Stimulated activated CD8-positive, alpha-beta memory T cell treated with anti-CD3 and anti-CD28 coated beads, Interleukin-12 subunit alpha, Interleukin-12 subunit beta, amount 100 ng/mL, for 1 hour (primary cell): ENCODE results near the gene EHD4.

ENCODE experiments used
- DNase-seq: peaks from one replicate; pipeline ENCODE4 v3.0.0-alpha.2; 2020; ENCODE audit warnings: low read depth

Gene EHD4

DNA sequence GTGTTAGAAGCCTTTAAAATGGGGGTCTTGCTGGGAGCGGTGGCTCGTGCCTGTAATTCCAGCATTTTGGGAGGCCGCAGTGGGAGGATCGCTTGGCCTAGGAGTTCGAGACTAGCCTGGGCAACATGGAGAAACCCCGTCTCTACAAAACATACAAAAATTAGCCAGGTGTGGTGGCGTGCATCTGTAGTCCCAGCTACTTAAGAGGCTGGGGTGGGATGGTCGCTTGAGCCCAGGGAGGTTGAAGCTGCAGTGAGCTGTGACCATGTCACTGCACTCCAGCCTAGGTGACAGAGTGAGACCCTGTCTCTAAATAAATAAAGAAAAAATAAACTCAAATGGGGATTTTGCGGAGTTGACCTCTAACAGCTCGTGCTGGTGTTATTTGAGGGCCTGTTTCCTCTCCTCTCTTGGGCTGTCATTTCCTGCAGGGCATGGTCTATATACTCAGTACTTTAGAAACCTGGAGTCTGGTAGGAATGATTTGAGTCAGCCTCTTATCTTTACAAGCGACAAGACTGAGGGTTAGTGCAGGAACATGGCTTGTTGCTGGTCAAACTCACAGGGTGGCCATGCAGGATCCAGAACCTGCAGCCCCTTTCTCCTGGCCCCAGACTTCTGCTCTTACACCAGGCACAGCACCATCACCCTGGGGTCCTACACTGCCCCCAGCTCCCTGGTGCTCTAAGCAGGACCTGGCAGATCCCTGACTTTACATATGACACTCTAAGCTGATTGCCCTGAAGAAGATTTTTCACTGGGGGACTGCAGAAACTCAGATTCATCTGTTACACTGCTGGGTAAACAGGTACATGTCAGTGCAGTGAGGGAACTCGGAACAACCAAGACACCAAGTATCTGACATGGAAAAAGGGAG is 15.1 kb downstream of the EHD4 start:
- DNase-seq, result no peak

DNA sequence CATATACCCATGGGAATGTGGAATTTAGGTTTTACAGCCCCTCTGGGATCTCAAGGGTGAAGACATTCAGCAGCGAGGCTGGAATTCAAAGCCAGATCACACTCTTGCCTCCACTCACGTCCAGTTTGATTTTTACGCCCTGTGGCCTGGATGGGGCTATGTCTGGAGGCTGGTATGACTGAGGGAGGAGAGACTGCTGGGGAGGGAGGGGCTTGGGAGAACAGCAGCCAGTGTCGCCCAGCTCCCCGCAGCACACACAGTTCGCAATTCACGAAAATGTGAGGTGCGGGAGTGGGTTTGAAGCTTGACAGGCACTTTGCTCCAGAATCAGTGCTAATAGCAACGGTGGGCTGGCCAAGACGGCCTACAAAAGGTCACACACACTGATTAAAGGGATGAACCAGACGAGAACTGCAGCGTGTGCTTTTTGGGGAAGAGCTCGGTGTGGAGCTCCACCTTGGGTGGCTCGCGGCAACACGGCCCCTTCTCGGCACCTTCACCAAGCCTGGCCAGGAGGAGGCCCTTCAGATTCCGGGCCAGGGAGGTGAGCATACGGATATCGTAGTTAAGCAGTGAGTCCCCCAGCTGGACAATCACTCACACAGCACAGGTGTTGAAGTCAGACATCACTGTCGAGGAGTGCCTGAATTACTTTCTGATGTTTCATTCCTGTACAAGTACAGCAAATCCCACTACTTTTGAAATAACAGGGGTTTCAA is 16.4 kb downstream of the EHD4 start:
- no peak for DNase-seq

DNA sequence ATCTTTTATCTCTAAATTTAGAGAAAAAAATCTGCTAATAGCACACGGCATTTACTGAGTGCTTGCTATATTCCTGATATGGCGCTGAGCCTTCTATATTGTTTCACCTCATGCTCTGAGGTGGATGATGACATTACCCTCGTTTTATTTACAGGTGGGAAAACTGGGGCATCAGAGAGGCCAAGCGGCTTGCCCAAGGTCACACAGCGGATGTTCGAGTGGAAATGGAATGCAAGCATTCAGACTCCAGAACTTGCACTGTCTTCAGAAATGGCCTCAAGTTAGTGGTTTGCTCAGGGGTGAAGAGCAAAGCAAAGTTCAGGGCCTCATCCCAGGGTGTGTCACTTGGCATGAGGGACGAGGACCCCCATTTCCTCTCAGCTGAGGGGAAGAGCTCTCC is 17.3 kb downstream of the EHD4 start:
- no peak for DNase-seq

DNA sequence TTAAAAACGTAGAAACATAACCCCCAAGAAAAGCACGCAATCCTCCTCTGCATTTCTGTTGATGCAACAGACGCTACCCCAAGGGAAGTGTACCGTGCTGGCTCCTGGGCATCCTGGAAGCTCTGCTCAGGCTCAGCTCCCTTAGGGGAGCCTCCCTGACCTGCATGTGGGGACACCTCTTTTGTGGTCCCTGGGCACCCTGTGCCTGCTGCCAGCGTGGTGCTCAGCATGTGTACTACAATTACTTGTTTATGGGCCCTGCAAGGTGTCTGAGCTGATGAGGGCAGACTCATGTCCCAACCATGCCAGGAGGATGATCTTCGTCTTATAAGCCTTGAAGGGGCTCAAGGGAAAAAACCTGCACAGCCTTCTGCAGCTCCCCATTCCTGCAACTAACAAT is 18.3 kb downstream of the EHD4 start:
- DNase-seq, result no peak

DNA sequence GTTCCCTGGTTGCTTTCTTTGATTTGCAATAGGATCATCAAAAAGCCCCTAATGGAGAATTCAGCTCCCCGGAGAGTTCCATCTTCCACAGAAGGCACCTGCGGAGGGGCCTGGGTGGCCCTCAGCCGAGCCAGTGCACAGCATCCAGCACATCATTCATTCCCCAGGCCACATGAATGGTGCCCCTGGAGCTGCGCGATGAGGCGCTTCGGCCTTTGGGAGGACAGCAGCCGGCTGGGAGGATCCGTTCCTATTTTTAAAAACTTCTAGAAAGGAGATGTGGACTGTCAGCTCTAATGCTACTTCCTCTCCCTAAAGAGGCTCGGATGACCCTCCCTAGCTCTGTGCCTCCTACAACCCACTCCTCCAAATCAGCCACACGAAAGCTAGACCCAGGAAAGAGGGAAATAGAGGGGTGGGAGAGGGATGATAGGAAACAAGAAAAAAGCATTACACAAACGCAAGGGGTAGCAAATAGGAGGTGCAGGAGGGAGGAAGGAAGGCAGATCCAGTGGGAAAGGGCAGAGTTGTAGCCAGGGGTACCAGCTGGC is 20.3 kb downstream of the EHD4 start:
- DNase-seq, result no peak

DNA sequence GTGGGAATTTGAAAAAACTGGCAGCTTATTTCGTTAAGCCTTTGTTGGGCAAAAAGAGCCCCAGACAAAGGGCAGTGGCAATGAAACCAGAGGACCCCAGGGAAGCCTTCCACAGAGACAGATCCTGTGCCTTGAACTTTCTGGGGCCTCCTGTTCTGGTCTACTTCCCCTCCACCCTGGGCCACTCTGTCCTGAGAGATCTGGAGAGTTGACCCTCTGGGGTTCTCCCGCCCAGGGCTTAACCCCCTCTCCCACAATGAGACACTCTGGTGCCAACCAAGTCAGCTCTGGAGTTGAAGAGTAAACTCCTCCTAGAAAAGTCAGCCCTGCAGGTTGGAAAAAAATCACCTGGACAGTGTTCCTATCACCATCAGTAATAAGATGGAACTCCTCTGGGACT is 20.8 kb downstream of the EHD4 start:
- DNase-seq, result no peak

DNA sequence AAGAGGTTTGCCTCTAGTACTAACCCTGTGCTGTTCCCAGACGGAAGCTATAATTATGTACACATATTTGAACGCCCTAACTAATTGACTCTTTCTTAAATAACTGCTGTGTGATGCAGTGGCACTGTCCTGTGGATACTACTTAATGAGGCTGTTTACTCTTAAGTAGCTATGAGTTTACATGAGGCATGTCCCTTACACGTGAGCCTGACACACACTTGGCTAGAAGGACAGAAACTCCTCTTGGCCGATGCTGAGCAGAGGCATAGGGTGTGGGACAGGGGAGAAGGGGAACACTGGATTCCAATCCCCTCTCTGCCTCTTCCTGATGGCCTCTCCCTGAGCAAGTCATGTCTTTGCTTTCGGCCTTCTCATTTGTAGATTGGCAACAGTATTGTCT is 21.9 kb downstream of the EHD4 start:
- DNase-seq, result no peak

DNA sequence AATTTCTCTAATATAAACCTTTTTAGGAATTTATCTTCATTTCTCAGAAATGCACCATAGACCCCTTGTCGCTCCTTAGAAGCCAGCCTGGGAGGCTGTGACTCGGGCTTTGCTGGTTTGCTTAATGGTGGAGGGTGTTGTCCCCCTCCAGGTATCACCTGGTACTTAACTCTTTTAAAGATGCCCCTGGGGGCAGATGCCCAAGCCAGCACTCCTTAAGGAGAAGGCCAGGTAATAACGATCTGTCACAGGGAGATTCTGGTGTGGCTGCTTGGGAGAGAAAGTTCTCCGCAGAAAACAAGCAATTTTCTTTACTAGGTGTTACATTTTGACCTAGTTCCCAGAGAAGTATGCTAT is 22.3 kb downstream of the EHD4 start:
- no peak for DNase-seq

DNA sequence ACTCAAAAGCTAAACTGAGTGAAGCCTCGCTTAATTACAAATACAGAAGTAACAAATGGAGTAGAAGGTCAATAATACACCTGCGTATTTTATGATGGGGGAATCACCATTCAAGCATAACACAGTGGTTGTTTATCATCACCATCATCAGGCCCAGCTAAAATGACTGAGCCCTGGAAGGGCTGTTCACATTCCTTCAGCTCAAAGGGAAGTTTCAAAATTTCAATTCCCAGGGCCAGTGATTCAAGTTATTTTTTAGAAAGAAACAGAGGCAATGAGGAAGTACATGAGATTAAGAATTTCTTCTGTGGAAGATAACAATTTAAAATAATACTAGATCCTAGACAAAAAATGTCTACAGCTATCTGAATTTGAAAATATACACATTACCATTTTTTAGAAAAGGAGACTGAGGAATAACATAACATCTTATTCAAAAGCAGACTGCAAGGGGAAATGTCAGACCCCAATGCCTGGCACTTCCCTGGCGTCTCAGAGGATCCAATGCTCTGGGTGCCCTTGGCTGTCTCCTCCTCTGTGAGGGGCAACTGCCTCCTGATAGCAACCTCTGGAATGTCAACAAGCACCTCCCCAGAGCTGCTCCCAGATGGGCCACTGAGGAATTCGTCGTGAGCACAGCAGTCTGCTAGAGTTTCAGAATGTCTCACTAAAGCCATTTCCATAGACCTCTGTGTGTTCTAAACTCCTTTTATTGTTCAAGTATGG is 22.8 kb downstream of the EHD4 start:
- DNase-seq, result no peak

DNA sequence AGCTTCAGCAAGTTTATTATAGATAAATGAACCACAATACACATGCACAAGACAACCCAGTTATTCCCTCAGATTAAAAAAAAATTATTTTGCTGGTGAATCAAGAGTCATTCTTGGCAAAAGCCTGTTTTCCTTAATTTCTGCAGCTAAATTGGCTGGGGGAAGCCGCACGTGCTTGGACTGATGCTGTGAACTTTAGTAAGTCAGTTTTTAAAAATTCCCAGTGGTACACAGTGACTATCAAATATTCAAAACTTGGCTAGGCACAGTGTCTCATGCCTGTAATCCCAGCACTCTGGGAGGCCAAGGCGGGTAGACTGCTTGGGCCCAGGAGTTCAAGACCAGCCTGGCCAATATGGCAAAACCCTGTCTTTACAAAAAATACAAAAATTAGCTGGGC is 23.9 kb downstream of the EHD4 start:
- DNase-seq, result no peak

DNA sequence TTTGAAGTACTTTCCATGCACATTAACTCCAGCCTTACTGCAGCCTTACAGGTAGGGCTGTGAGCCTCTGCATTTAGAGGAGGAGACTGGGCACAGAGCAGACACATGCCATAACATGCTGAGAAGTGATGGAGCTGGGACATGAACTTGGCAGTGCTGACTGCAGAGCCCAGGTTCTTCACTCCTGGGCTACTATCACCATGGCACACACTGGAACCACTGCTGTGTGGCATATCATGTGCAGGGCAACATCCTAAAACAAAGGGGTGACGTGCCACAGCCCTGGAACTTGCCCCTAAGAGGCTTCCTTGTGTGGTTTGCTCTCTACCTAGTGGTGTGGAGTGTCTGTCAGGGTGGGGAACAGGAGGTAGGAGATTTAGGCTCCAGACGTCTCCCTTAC is 25.4 kb downstream of the EHD4 start:
- DNase-seq, result no peak

DNA sequence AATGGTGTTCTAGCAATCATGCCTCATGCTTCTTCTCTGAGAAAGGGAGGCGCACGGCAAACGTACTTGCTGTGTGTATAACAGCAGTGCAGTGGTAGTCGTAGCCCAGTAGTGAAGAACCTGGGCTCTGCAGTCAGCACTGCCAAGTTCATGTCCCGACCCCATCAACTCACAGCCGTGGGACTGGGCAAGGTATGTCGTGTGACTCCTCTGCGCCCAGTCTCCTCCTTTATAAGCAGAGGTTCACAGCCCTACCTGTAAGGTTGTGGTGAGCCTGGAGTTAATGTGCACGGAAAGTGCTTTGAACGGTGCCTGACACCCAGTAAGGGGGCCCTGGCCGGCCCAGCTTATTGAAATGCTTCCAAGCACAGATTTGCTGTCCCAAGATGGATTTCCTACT is 26.6 kb downstream of the EHD4 start:
- DNase-seq, result no peak

DNA sequence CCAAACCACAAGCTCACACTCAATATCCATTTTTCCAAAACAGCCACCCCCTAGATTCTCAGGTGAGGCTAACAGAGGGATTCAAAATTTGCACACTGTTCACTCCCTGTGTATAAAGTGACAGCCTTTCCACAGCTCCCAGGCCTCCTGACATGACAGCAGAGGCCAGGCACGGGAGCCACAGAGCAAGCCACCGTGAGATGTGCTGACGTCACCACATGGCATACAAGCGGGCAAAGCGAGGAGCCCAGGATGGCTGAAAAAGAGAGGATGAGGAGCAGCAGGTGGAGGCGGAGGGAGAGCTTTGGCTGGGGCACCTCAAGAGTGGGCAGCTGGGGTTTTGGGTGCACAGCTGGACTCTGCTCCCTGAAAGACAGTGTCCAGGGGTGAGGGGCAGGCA is 27.1 kb downstream of the EHD4 start:
- no peak for DNase-seq

DNA sequence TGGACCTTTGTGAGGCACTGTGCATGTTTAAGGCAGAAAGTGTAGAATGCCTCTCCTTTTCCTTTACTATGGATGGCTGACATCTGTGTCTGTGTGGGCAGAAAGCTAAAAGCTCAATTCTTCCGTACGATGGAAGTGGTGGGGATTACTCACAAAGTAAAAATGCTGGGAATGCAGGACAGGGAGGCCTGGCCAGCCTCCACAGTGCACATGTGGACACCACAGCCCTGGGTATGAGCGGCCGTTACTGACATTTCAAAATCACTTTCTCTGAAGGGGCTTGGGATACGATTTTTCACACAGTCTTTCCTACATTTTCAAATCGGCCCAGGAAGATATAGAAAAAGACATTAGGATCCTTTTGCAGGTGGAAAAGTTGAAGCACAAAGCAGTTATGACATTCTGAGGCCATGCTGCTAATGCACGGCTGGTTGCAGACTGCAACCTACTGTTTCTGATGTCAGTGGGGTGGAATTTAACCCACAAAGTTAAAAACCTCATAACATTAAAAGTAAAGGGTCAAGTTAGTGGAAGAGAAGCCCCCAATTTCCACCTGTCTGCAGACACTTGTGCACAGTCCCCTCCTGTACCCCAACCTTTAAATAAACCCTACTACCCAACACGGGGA is 27.9 kb downstream of the EHD4 start:
- no peak for DNase-seq

DNA sequence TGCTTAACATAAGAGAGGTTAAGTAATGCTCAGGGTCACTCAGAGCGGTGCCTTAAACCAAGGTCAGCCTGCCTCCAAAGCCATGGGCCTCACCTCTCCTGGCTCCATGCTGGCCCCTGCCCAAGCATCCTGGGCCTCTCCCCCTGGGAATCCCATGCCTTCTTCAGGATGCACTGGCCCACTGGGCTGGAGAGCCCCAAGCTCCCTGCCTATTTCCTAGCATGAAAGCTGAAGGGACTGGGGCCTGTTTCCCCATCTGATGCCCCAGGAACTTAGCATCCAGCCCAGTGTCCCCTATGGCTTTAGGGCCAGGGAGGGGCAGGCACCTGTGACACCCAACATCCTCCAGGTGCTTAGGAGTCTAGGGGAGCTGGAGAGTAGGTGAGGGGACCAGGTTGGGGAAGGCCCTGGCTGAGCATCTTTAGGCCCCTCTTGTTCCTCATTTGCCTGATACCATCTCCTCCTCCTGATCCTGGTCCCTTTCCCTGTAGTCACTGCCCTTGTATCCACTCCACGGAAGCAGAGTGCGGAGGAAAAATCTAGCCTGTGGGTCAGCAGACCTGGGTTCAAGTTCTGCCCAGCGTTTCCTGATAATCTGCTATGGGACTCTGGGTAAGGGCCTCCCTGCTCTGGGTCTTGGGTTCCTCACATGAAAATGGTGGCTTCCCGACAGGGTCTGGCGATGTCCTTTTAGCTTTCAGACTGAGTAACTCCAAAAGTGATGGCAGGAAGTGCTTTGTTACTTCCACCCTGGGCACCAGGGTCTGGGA is 28.6 kb downstream of the EHD4 start:
- DNase-seq, result no peak

DNA sequence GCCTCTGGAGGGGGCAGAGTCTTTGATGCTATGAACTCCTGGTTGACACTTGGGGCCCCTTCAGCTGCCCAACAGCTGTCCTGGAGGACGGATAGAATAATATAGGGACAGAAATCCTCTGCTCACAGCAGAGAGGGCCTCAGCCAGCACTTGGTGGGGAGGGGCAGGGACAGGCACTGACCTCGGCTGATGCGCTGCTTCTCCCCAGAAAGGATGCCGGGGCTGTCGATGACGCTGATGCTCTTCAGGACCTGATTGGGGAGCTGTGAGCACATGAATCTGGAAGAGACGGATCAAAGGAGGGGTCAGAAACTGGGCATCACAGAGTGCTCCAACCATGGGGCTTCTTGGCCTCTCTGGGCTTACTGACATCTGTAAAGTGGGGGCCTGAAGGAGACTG is 29.5 kb downstream of the EHD4 start:
- DNase-seq, result no peak

DNA sequence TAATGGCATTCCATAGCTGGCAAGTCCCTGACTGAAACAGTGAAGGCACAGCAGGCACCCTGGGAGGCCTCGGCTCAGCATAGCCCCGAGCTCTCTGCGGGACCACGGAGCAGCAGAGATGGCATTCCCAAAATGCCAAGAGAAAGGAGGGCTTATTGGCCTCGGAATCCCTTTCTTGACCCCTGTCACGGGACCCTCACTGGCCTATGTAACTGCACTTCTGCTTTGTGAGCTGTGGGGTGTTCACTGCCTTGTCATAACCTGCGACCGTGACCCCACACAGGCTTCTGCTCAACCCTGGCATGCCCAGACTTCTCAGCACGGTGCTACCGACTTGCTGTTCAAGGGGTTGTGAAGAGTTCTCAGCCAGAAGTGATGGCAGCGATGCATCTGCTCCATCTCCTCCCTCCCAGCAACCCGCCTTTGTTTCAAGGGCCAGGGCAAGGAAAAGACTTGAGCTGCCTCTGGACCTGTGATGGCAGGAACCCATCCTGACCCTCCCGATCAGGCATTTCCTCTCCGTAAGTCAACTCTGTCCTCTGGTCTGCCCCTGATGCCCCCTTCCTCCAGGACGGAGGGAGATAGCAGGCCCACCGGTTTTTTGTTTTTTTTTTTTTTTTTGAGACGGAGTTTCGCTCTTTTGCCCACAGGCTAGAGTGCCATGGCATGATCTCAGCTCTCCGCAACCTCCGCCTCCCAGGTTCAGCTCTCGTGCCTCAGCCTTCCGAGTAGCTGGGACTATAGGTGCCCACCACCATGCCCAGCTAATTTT is 30.5 kb downstream of the EHD4 start:
- DNase-seq, result no peak

DNA sequence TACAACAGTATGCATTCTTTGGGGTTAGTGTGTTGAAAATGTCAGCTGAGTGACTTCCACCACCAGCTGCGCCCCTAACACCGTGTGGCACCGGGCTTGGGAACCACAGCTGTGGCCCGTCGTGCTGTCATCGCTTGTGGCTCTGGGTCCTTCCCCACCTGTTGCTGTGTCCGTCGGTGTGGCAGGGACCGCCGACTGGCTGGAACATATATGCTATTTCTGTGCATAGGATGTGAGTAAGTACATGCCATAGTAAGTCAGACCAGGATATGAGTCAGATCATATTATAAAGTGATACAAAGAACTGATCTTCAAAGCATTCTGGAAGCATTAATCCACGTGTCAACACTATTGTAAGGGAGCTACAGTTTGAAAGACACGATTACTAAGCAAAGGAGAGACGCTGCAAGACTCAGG is 31.9 kb downstream of the EHD4 start:
- DNase-seq, result no peak

DNA sequence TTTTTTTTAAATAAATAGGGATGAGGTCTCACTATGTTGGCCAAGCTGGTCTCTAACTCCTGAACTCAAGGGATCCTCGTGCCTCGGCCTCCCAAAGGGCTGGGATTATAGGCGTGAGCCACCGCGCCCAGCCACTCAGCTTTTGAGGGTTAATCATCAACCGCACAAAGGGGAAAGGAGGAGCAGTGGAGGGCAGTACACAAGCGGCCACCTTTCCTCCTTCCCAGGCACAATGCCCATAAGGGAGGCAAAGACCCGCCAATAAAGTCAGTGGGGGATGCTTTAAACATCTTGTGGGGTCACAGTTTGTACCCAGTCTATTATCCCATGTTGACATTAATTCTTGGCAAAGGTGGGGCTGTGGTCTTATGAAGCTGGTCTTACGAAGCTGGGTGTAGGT is 32.4 kb downstream of the EHD4 start:
- DNase-seq, result no peak

DNA sequence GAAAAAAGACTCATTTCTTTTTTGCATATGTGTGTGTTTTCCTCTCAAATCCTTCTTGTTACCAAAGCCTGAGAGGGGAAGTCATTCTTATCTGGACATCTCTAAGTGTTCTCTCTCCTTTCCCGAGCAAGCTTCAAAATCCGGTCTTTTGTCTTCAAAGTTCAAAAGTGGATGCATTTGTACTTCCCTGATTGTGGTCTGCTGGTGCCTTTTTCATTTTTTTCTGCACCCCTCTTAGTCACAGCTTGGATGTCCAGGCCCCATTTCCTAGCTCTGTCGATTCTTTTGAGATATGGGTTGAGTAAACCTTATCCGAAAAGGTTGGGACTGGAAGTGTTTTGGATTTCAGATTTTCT is 34.8 kb downstream of the EHD4 start:
- DNase-seq, result no peak
